ENCODE results near the gene FAM78B. TPM values are rescaled to one million over a fixed set of nuclear protein-coding genes. Genes with fewer than 3 reads are reported as not detected.

Gene FAM78B
- total and polyA plus RNA-seq, 10 of the 15 experiments (the other 5 are each of a cell fraction or from before 2014, with no cell fraction given), result 0.10 to 4.9 (median 1.6) TPM

- TF ChIP-seq REST (IDR thresholded peaks at IDR 0.05; ENCODE audit: low read depth, low read length) (peak; percentile 73; the same call in 1 of the 2 replicates), MXI1 (IDR thresholded peaks at IDR 0.05; ENCODE audit: low read depth, low read length) (peak; percentile 68), NBN (IDR thresholded peaks at IDR 0.05) (no peak), SP1 (IDR thresholded peaks at IDR 0.05; ENCODE audit: low read depth, low read length) (no peak), RELB (IDR thresholded peaks at IDR 0.05; ENCODE audit: low read depth) (no peak), CREB1 (IDR thresholded peaks at IDR 0.05; ENCODE audit: low read depth) (peak; percentile 32; the same call in 1 of the 2 replicates), ZBTB11 (CRISPR knock-in tag; IDR thresholded peaks at IDR 0.05) (no peak), RFX5 (IDR thresholded peaks at IDR 0.05; ENCODE audit: low read depth, low read length) (no peak), POU2F2 (IDR thresholded peaks at IDR 0.05; ENCODE audit: borderline replicate concordance, low read depth, low read length) (no peak), MEF2A (IDR thresholded peaks at IDR 0.05; ENCODE audit: insufficient read depth, low read depth, low read length) (no peak), ZNF592 (IDR thresholded peaks at IDR 0.05) (0 out of 2 replicates have a peak, but pooled peaks have one; percentile 23), ELK1 (IDR thresholded peaks at IDR 0.05; ENCODE audit: low read depth, low read length) (no peak), SUPT20H (IDR thresholded peaks at IDR 0.05; ENCODE audit: borderline replicate concordance, control insufficient read depth, low read depth, low read length) (no peak)
These were observed at the start of gene FAM78B (continued) for GRCh38 chr1:166166698-166167571.

All from GM12878 (cell line).